ENCODE measurements around the gene VOPP1. TPM values are rescaled to one million over a fixed set of nuclear protein-coding genes. Genes with fewer than 3 reads are reported as not detected.

The VOPP1 gene
- total and polyA plus RNA-seq, 2 donors (not counting 3 experiments of a cell fraction or from before 2014, with no cell fraction given): 85.6 to 154 TPM

- FAIRE-seq (no peak), DNase-seq (ENCODE audit: low read depth, low spot score) (no peak)
- Histone ChIP-seq H3K79me2 (ENCODE audit: control insufficient read depth, insufficient read depth, low read length) (peaks cover 84% of the 10 kb centered on the region), H3K9ac (replicated peaks; ENCODE audit: extremely low read depth, insufficient read depth, low read length) (no peak overlapping the region), H3K9me1 (replicated peaks; ENCODE audit: control insufficient read depth, extremely low read depth, insufficient read depth, low read length) (no peaks in the 10 kb centered on the region), H3K27ac (ENCODE audit: insufficient read depth, low read depth, low read length) (no peak overlapping the region), H3K4me3 (replicated peaks in 1 of 3; ENCODE audit: insufficient read depth in 1 of 3, low read depth in 1 of 3, low read length in 3 of 3) (no peak overlapping the region), H3K36me3 (ENCODE audit: control insufficient read depth in 2 of 2, extremely low read depth in 1 of 2, insufficient read depth in 2 of 2, low read length in 2 of 2) (peaks cover 0 to 1% of the 10 kb centered on the region in 2 experiments), H3K4me1 (ENCODE audit: control insufficient read depth, extremely low read depth, insufficient read depth, low read length) (no peaks in the 10 kb centered on the region), H3K4me2 (ENCODE audit: insufficient read depth, low read length) (no peak overlapping the region), H2AFZ (ENCODE audit: low read depth, low read length) (no peak overlapping the region), H3K27me3 (ENCODE audit: control insufficient read depth in 2 of 2, insufficient read depth in 2 of 2, low read length in 2 of 2) (no peaks in the 10 kb centered on the region), H3K9me3 (replicated peaks; ENCODE audit: control insufficient read depth, insufficient read depth, low read length) (no peaks in the 10 kb centered on the region), H4K20me1 (replicated peaks; ENCODE audit: control insufficient read depth, extremely low read depth, insufficient read depth, low read length) (no peaks in the 10 kb centered on the region)
- dilution Hi-C loops (cut with MboI; ENCODE audit: extremely low pct_ligation_motif_present, low sequenced_read_pairs): no loop called here
- BruUV-seq (replicated peaks): no TSS peak
- no peak for TF ChIP-seq FOS (IDR thresholded peaks at IDR 0.05; ENCODE audit: borderline replicate concordance, insufficient read depth, low read length)
- TF ChIP-seq JUN (IDR thresholded peaks at IDR 0.05; ENCODE audit: borderline replicate concordance, insufficient read depth, insufficient read length, low read depth): no peak
- TF ChIP-seq EZH2 (IDR thresholded peaks at IDR 0.05; ENCODE audit: borderline replicate concordance, low read depth, low read length, severe bottlenecking): no peak
- TF ChIP-seq, protein P1, sequence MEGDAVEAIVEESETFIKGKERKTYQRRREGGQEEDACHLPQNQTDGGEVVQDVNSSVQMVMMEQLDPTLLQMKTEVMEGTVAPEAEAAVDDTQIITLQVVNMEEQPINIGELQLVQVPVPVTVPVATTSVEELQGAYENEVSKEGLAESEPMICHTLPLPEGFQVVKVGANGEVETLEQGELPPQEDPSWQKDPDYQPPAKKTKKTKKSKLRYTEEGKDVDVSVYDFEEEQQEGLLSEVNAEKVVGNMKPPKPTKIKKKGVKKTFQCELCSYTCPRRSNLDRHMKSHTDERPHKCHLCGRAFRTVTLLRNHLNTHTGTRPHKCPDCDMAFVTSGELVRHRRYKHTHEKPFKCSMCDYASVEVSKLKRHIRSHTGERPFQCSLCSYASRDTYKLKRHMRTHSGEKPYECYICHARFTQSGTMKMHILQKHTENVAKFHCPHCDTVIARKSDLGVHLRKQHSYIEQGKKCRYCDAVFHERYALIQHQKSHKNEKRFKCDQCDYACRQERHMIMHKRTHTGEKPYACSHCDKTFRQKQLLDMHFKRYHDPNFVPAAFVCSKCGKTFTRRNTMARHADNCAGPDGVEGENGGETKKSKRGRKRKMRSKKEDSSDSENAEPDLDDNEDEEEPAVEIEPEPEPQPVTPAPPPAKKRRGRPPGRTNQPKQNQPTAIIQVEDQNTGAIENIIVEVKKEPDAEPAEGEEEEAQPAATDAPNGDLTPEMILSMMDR (IDR thresholded peaks at IDR 0.05; ENCODE audit: extremely low read depth in 1 of 2, insufficient read depth in 1 of 2, low read depth in 1 of 2, low read length in 2 of 2): no peak
- TF ChIP-seq MYC (IDR thresholded peaks at IDR 0.05; ENCODE audit: low read depth, low read length): no peak
- no peak for TF ChIP-seq POLR2AphosphoS5 (IDR thresholded peaks at IDR 0.05; ENCODE audit: insufficient read depth, low read depth, low read length)
- no peak for TF ChIP-seq GATA2 (IDR thresholded peaks at IDR 0.05; ENCODE audit: insufficient read depth, insufficient read length, low read depth, low read length)
- TF ChIP-seq, protein P2, sequence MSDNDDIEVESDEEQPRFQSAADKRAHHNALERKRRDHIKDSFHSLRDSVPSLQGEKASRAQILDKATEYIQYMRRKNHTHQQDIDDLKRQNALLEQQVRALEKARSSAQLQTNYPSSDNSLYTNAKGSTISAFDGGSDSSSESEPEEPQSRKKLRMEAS (IDR thresholded peaks at IDR 0.05; ENCODE audit: insufficient read depth, insufficient read length): no peak
- TF ChIP-seq POLR2A (IDR thresholded peaks at IDR 0.05; ENCODE audit: low read depth, low read length): no peak
- POLR2A ChIA-PET: no interaction called here
- CTCF ChIA-PET: interaction anchor here (0.9 to 2.1 kb wide), 5 partner anchors 8 to 44 kb away, joined by 3 to 7 read pairs (median 4); no protein-coding TSS in a partner anchor
- intact Hi-C loops (cut with micrococcal nuclease): no loop called here
These were observed 47.6 kb downstream of the VOPP1 start for GRCh38 chr7:55524558-55525310.
